Keratinocyte (primary cell): ENCODE results near the gene GTPBP6. TPM values are rescaled to one million over a fixed set of nuclear protein-coding genes. Genes with fewer than 3 reads are reported as not detected.

Experiments used
- DNase-seq: peaks from one replicate; pipeline ENCODE4 v3.0.0-alpha.2; 2011; ENCODE audit warnings: low read depth, missing footprints, low spot score
- FAIRE-seq: peaks from 2 replicates; lab custom pipeline; 2011; peaks lifted over from hg19 to GRCh38; lab: Jason Lieb, UNC
- H2AFZ ChIP-seq: 2 replicates; pipeline ENCODE4 v1.6.0; 2012; ENCODE audit warnings: low read length, control low read depth, inconsistent platforms; ENCODE audit not compliant: control insufficient read depth
- H3K27ac ChIP-seq: 2 replicates; pipeline ENCODE4 v1.5.1; 2011; ENCODE audit warnings: low read length; ENCODE audit not compliant: control insufficient read depth, insufficient read depth
- H3K27me3 ChIP-seq: 3 replicates; pipeline ENCODE4 v1.6.0; 2011; ENCODE audit warnings: low read length; ENCODE audit not compliant: control insufficient read depth, insufficient read depth; ENCODE audit errors: extremely low read depth
- H3K36me3 ChIP-seq, 2 experiments: 2 replicates in 1 of 2; 3 replicates in 1 of 2; pipeline ENCODE4 v1.5.1; 2011; ENCODE audit warnings: low read length in 2 of 2, mild to moderate bottlenecking in 1 of 2; ENCODE audit not compliant: control insufficient read depth in 2 of 2, insufficient read depth in 2 of 2; ENCODE audit errors: extremely low read depth in 1 of 2
- H3K4me1 ChIP-seq: 3 replicates; pipeline ENCODE4 v1.5.1; 2011; ENCODE audit warnings: low read length; ENCODE audit not compliant: control insufficient read depth, insufficient read depth; ENCODE audit errors: extremely low read depth
- H3K4me2 ChIP-seq: 3 replicates; pipeline ENCODE4 v1.6.0; 2011; ENCODE audit warnings: low read depth, low read length; ENCODE audit not compliant: control insufficient read depth, insufficient read depth; ENCODE audit errors: extremely low read depth
- H3K4me3 ChIP-seq, 3 experiments: fragments of 200-600 bp in 1 of 3; sonication (generic) in 1 of 3; 2 replicates in 2 of 3; 3 replicates in 1 of 3; pipeline ENCODE4 v1.5.1; 2011 to 2016; ENCODE audit warnings: low read length in 3 of 3, mild to moderate bottlenecking in 3 of 3, control low read depth in 2 of 3, inconsistent platforms in 1 of 3, low read depth in 1 of 3, mixed read lengths in 1 of 3, mixed run types in 1 of 3, moderate library complexity in 1 of 3; ENCODE audit not compliant: control insufficient read depth in 2 of 3, insufficient read depth in 2 of 3; ENCODE audit errors: extremely low read depth in 1 of 3
- H3K79me2 ChIP-seq: 2 replicates; pipeline ENCODE4 v1.6.0; 2012; ENCODE audit warnings: low read length; ENCODE audit not compliant: control insufficient read depth, insufficient read depth
- H3K9ac ChIP-seq: 3 replicates; pipeline ENCODE4 v1.6.0; 2011; ENCODE audit warnings: low read length; ENCODE audit not compliant: control insufficient read depth, insufficient read depth; ENCODE audit errors: extremely low read depth
- H3K9me1 ChIP-seq: 3 replicates; pipeline ENCODE4 v1.6.0; 2011; ENCODE audit warnings: low read length; ENCODE audit not compliant: control insufficient read depth, insufficient read depth; ENCODE audit errors: extremely low read depth
- H3K9me3 ChIP-seq: 2 replicates; pipeline ENCODE4 v1.5.1; 2012; ENCODE audit warnings: low read depth, low read length; ENCODE audit not compliant: control insufficient read depth
- H4K20me1 ChIP-seq: 3 replicates; pipeline ENCODE4 v1.6.0; 2011; ENCODE audit warnings: low read length; ENCODE audit not compliant: control insufficient read depth, insufficient read depth; ENCODE audit errors: extremely low read depth
- EZH2 ChIP-seq: IDR thresholded peaks from one replicate; pipeline ENCODE4 v1.6.1; 2012; ENCODE audit warnings: inconsistent platforms, mild to moderate bottlenecking, low read length, moderate library complexity
- dilution Hi-C: fragments of 300-500 bp; cut with MboI; formaldehyde crosslinking; loops from one replicate; pipeline ENCODE4 v1.7.0; 2020; ENCODE audit warnings: low sequenced_read_pairs; ENCODE audit not compliant: extremely low pct_ligation_motif_present
- polyA plus RNA-seq, 5 experiments: library from polyadenylated mRNA; depleted of rRNA in 3 of 5; stranded (reverse) in 3 of 5; stranded (forward) in 1 of 5; unstranded in 1 of 5; fragments of >200 nt; gene quantifications; 1 replicate in 1 of 5; 2 replicates in 3 of 5; 3 replicates in 1 of 5; pipeline versions ENCODE4 v1.2.1 to v1.2.3, GENCODE V29; 2011 to 2012; ENCODE audit warnings: missing spikeins in 2 of 5, low read depth in 1 of 5, low replicate concordance in 1 of 5
- TF ChIP-seq, protein P1 (sequence below), 3 experiments: IDR thresholded peaks in 1 of 3; conservative IDR thresholded peaks in 1 of 3; optimal IDR thresholded peaks in 1 of 3; 2 replicates in 2 of 3; 3 replicates in 1 of 3; pipeline versions ENCODE3 to v1.5.1; 2011; ENCODE audit warnings: low read length in 3 of 3, mild to moderate bottlenecking in 3 of 3, moderate library complexity in 2 of 3, control low read depth in 1 of 3, inconsistent platforms in 1 of 3; ENCODE audit not compliant: insufficient read depth in 2 of 3; ENCODE audit errors: extremely low read depth in 1 of 3

GTPBP6 gene
- polyA plus RNA-seq, 1 donor (not counting 4 experiments of a cell fraction or from before 2014, with no cell fraction given), result 16.7 TPM

DNA sequence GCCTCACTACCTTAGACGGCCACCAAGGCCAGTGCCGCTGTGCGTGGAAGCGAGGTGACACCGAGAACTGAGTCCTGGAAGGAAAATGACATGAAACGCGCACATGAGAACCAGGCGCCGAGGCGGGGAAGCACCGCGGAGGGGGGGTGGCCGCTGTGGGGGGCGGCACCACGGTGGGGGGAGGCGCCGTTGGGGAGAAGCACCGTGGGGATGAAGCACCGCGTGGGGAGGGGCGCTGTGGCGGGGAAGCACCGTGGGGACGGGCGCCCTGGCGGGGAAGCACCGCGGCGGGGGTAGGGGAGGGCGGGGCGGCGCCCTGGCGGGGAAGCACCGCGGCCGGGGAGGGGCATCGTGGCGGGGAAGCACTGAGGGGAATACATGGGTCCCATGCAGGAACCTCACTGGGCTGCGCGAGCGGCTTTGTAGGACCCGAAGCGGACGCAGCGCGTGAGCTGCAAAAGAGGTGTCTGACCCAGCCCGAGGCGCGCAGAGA lies 40.1 kb upstream of the GTPBP6 start:
- Histone ChIP-seq H3K27ac (no peak overlapping the region), H3K79me2 (no peaks in the 10 kb centered on the region), H3K27me3 (no peaks in the 10 kb centered on the region), H2AFZ (no peak overlapping the region), H3K36me3 (peaks cover 3 to 6% of the 10 kb centered on the region in 2 experiments), H3K9me3 (peaks cover 13% of the 10 kb centered on the region), H3K4me2 (no peak overlapping the region), H3K9ac (no peak overlapping the region), H4K20me1 (no peaks in the 10 kb centered on the region), H3K4me3 (no peak overlapping the region), H3K9me1 (no peaks in the 10 kb centered on the region), H3K4me1 (no peaks in the 10 kb centered on the region)
- dilution Hi-C loops, result no loop called here
- DNase-seq, result no peak
- TF ChIP-seq, protein P1, sequence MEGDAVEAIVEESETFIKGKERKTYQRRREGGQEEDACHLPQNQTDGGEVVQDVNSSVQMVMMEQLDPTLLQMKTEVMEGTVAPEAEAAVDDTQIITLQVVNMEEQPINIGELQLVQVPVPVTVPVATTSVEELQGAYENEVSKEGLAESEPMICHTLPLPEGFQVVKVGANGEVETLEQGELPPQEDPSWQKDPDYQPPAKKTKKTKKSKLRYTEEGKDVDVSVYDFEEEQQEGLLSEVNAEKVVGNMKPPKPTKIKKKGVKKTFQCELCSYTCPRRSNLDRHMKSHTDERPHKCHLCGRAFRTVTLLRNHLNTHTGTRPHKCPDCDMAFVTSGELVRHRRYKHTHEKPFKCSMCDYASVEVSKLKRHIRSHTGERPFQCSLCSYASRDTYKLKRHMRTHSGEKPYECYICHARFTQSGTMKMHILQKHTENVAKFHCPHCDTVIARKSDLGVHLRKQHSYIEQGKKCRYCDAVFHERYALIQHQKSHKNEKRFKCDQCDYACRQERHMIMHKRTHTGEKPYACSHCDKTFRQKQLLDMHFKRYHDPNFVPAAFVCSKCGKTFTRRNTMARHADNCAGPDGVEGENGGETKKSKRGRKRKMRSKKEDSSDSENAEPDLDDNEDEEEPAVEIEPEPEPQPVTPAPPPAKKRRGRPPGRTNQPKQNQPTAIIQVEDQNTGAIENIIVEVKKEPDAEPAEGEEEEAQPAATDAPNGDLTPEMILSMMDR (optimal IDR thresholded peaks at IDR 0.05 in 1 of 3, IDR thresholded peaks at IDR 0.05 in 1 of 3, conservative IDR thresholded peaks at IDR 0.05 in 1 of 3; ENCODE audit: extremely low read depth in 1 of 3, insufficient read depth in 2 of 3, low read length in 3 of 3), result no peak
- TF ChIP-seq EZH2, result no peak
- no peak for FAIRE-seq

DNA sequence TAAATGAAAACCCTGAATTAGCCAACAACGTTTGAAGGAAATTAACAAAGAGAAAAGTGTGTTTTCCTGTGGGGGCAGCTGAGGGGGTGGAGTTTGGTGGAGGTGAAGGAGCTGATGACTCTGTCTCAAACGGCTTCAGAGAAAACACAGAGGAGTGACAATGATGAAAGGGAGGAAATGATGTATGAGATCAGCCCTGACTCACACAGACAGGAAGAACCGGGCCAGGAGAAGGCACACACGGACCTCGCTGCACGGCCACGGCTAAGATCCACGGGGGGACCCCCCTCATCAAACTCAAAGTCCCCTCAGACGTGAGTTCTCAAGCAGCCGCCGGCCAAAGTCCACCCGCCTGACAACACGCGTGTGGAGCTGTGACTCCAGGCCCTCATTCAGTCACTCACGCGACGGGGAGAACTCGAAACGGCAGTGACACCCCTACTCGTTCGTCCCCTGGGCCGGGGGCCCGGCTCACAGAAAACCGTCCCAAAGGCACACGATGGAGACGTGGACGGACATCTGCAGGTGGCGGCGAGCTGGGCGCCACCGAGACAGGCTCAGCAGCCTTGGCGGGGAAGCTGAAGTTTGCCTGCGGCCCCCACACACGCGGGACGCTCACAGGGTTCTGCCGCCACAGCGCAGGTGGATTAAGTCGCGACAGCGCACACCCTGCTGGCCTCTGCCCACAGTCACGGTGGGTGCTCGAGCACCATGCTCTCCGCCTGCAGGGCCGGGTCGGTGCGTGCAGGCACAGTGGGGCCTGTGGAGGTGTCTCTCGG lies 39.3 kb upstream of the GTPBP6 start:
- Histone ChIP-seq H3K4me2 (no peak overlapping the region), H3K27me3 (no peaks in the 10 kb centered on the region), H4K20me1 (no peaks in the 10 kb centered on the region), H3K27ac (no peak overlapping the region), H3K36me3 (peaks cover 3 to 6% of the 10 kb centered on the region in 2 experiments), H3K79me2 (no peaks in the 10 kb centered on the region), H3K9me1 (no peaks in the 10 kb centered on the region), H3K9ac (no peak overlapping the region), H3K4me1 (no peaks in the 10 kb centered on the region), H2AFZ (no peak overlapping the region), H3K9me3 (peaks cover 6% of the 10 kb centered on the region), H3K4me3 (no peak overlapping the region)
- TF ChIP-seq, protein P1 (optimal IDR thresholded peaks at IDR 0.05 in 1 of 3, IDR thresholded peaks at IDR 0.05 in 1 of 3, conservative IDR thresholded peaks at IDR 0.05 in 1 of 3; ENCODE audit: extremely low read depth in 1 of 3, insufficient read depth in 2 of 3, low read length in 3 of 3), result no peak
- no peak for TF ChIP-seq EZH2
- no peak for DNase-seq
- FAIRE-seq, result no peak
- dilution Hi-C loops, result no loop called here
